Measurements from ENCODE around the gene BZW2.

Gene BZW2

DNA sequence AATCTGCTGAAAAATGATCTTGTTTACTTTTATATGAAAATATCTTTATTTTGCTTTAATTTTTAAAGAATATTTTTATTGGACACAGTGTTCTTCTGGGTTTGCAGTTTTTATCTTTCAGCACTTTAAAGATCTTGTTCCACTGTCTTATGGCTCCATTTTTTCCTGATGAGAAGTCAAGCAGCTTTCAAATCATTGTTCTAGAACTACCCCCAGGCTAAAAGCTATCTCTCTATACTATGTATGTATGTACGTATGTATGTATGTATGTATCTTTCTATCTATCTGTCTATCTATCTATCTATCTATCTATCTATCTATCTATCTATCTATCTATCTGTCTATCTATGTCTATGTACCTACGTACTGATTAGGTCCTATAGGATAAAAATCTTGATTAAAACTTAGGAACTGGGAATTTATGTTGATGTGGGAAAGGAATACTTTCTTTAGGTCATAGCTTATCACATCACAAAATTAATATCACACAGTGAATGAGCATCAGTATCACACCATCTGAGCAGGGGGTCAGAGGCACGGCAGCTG is 72.2 kb downstream of the BZW2 start:
- no peak for DNase-seq (ENCODE audit: low spot score)

- no peak for DNase-seq (ENCODE audit: low spot score)
These were observed 73.7 kb downstream of the BZW2 start for GRCh38 chr7:16719699-16720098.

DNA sequence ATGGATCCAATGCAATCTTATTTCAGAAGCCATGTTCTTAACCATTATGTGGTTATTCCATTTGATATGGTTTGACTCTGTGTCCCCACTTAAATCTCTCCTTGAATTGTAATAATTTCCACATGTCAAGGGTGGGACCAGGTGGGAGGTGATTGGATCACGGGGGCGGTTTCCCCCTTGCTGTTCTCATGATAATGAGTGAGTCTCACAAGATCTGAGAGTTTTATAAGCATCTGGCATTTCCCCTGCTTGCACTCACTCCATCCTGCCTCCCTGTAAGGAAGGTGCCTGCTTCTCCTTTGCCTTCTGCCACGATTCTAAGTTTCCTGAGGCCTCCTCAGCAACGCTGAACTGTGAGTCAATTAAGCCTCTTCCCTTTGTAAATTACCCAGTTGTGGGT is 75.6 kb downstream of the BZW2 start:
- no peak for DNase-seq (ENCODE audit: low spot score)

DNA sequence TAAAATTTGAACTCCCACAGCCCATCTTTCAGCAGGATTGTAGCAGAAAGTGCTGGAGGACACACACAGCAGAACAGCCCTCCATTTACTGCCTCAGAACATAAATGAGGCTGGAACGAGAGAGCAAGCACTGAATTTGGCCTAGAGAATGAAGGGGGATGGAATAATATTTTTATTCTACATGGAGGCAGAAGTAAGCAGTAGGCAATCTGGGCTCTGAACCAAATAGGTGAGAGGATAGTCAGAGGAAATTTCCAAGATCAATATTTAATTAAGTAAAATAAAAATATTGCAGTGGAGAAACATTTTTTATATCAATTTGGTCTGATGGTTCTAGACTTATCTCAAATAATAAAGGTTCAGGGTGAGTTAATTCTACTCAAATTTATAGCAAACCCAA is 78.4 kb downstream of the BZW2 start:
- no peak for DNase-seq (ENCODE audit: low spot score)

DNA sequence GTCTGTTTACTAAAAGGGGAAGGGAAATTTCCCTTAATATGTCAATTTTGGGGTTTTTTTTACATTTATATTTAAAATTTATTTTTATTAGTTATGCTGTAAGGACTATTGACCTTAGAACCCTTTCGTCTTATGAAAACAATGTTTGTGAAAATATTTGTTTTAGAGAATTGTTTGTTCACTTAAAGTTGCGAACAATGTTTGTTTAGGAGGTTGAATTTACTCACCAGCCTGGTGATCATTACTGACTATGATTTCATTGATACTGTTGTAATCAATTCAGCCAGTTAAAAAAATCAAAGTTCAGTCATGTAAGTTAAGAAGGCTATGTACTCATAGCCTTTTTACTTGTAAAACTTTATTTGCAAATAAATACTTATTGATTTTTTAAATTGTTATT is 80.2 kb downstream of the BZW2 start:
- no peak for DNase-seq (ENCODE audit: low spot score)

GRCh38 chr7:16727736-16728135 is 81.8 kb downstream of the BZW2 start:
- no peak for DNase-seq (ENCODE audit: low spot score)

GRCh38 chr7:16728811-16729210 is 82.8 kb downstream of the BZW2 start:
- DNase-seq (ENCODE audit: low spot score): no peak

DNA sequence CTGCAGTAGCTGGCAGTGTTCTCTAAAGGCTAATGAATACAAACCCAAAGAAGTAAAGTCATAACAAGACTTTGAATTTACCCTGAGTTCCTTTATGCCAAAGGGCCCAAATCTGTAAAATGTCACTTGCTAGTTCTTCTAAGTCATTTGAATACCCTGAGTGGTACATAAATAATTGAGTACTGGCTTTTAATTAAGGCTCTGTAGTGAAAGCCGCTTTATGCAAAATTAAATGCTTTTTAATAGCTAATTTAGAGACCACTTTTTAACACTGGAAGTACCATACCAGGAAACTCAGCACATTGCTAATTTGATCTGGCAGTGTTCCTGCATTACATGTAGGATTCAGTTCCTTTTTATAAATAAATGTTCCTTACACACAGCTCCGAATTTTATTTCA is 83.6 kb downstream of the BZW2 start:
- no peak for DNase-seq (ENCODE audit: low spot score)

DNA sequence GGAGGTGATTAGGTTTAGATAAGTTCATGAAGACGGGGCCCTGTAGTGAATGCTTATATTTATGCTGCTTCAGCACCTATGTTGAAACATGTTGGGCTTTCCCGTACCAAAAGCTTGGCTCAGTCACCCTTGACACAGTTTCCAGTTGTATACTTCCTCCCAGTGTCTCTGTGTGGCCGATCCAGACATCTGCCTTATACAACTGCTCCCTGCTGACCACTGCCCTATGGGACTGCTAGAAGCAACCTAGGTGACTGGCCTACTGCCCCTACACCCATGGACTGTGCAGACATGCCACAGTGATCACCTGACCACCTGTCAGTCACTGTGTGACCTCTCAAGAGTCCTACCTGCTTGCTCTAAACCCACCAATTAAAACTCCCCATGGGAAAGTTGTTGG is 85.0 kb downstream of the BZW2 start:
- DNase-seq (ENCODE audit: low spot score): no peak

DNA sequence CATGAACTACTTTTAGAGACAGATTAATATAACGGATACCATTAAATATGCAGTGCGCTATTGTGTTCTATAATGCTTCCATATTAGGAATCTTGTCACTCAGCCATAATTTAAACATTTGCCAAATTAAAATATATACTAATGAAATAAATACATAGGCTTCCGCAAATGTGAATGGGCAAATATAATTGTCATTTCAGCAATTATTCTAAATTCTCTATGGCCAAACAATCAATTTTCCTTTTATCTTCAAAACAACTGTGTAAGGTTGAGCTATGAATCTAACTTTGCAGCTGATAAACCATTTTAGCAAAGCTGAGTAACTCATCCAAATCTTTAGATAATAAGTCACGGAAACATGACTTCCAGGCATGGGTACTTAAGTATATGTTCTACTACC is 86.8 kb downstream of the BZW2 start:
- DNase-seq (ENCODE audit: low spot score): no peak

DNA sequence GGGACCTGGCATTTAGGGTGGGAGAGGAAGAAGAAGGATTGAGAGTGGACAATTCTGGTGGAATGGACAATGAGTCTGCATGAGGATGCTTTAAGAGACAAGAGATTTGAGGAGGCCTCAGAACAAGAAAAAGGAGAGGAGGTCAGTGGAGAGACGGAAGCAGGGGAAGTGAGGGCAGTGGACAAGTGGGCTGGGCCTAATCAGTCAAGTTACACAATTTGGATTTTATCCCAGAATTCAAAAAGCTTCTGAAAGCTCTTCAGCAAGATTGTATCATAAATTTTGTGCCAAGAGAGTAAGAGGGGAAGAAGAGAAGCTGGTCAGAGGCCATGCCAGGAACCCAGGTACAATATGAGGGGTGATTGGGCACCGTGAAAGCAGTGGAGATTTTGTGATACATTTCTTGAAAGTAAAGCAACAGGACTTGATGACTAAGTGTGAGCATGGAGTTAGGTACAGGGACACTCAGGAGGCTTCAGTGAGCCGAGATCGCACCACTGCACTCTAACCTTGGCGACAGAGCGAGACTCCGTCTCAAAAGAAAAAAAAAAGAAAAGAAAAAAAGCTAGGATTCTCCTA is 88.3 kb downstream of the BZW2 start:
- no peak for DNase-seq (ENCODE audit: low spot score)

DNA sequence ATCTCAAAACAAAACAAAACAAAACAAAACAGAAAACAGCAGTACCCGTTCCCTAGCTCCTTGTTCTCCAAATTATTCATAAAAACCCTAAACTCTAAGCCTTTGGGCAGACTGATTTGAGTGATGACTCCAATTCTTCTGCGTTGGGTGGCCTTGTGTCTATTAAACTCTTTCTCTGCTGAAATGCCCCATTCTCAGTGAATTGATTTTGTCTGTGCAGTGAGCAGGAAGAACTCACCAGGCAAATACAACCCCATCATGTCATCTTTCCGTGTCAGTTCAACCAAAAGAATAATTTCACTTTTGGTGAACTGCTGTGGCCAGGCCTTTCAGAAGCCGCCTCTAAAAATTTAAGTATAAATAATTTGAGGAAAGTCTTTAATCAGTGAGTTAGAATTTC is 89.0 kb downstream of the BZW2 start:
- DNase-seq (ENCODE audit: low spot score): no peak

GRCh38 chr7:16738011-16738688 is 92.2 kb downstream of the BZW2 start:
- DNase-seq (ENCODE audit: low spot score): no peak

DNA sequence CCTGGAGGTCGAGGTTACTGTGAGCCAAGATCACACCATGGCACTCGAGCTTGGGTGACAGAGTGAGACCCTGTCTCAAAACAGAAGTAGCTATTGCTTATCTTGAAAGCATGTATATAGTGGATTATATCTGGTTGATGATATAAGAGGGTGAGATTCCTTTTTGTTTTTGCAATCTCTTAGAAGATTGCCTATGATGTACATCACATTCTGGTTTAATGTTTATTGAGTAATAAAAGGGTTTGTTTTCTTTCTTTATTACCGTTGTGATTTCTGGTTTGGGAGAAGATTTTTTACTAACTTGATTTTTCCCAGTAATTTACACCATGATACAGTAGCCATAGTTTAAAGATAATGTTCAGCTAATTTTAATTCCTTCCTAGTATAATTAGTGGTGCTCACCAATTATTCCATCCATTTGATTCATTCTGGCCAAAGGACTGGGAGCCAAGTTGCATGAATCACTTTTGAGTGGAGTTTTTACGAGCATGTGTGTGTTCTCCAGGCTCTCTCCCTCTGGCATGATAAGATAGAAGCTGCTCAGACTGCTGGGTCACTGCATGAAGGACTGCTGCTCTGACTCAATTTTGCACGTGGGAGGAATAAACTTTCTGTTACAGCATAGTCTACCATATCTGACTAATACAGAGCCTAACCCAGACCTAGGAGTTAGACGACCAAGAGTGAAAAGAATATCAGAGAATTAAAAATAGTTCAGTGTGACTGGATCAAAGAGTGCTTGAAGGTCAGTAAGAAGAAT is 94.1 kb downstream of the BZW2 start:
- DNase-seq (ENCODE audit: low spot score): no peak

DNA sequence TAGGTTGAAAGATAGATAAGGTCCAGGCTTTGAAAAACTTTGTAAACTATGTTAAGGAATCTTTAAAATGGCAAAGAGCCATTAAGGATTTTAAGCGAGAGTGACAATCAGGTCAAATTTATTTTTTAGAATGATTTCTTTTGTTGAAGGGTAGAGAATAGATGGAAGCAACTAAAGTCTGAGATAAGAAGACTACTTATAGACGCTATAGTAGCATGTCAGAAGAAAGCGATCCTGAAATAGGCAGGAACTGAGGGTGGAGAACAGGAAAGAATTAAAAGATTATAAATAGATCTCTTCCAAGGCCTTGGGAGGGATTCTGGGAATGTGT is 94.6 kb downstream of the BZW2 start:
- DNase-seq (ENCODE audit: low spot score): no peak

DNA sequence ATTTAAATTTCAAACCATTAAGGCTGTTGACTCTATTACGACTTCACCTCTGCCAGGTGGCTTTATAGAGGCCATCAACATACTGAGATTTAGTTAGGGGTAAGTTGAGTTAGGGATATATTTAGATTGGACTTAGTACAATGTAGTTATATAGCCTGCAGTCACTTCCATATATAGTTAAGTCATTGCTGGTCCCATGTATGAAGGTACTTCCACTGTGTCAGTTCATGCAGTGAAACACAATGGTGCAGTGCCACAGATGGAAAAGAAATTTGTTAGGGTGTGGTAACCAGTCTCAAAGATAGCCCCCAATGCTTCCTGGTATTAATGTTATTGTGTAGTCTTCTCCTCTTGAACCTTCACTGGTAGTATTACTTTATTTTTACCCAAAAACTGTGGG is 95.0 kb downstream of the BZW2 start:
- DNase-seq (ENCODE audit: low spot score): no peak

DNA sequence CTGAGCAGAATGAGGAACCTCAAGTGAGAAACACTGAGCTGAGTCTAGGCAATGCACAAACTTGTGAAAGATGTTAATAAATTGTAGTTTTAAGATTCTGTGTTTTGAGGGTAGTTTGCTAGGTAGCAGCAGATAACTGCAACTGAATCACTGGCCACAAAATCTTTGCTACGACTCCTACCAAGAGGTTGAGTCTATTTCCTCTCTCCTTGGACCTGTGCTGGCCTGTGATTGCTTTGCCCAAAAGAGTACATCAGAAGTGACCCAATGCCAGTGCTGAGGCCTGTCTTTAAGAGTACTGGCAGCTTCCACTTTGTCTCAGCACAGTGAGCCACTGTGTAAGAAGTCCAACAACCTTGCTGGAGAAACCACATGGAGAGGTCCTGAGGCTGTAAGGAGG is 95.7 kb downstream of the BZW2 start:
- no peak for DNase-seq (ENCODE audit: low spot score)

DNA sequence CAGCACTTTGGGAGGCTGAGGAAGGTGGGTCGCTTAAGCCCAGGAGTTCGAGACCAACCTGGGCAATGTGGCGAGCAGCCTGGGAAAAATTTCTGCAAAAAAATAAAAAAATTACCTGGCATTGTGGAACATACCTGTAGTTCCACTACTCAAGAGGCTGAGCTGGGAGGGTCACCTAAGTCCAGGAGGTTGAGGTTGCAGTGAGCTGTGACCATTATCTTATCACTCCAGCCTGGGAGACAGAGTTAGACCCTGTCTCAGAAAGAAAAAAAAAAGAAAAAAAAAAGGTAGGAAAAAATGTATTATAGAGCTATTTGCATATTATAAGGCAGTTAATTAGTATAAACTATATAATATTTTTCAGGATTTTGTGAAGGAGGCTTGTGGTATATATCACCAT is 96.6 kb downstream of the BZW2 start:
- DNase-seq (ENCODE audit: low spot score): no peak

- DNase-seq (ENCODE audit: low spot score): no peak
These were observed 97.3 kb downstream of the BZW2 start for GRCh38 chr7:16743236-16743635.

GRCh38 chr7:16744518-16745250 is 98.7 kb downstream of the BZW2 start:
- DNase-seq (ENCODE audit: low spot score): no peak

DNA sequence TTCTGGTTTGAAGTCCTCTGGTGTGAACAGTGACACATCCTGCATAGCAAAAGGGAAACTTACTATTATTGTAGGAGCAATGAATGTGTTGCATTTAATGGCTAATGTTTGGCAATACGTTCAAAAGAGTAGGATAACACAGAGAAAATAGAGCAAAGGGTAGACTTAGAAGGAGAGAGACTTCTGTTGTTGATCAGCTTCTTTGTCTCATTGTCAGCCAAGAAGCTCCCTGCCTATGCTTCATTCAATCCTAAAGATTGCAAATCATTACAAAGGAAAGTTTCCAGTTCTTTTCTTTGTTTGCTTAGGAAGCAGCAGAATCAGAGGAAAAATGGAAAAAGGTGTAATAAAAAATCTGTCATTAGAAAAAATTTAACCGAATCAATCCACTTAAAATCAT is 99.7 kb downstream of the BZW2 start:
- no peak for DNase-seq (ENCODE audit: low spot score)

GRCh38 chr7:16747102-16747501 is 101.1 kb downstream of the BZW2 start:
- no peak for DNase-seq (ENCODE audit: low spot score)

Data from CD4-positive, alpha-beta T cell treated with Interleukin-15 for 4 hours (primary cell).